Measurements from ENCODE around the gene MTNR1A. TPM values are rescaled to one million over a fixed set of nuclear protein-coding genes. Genes with fewer than 3 reads are reported as not detected.

The MTNR1A gene
- total RNA-seq, 1 experiment from 2014 or later, result not detected

DNA sequence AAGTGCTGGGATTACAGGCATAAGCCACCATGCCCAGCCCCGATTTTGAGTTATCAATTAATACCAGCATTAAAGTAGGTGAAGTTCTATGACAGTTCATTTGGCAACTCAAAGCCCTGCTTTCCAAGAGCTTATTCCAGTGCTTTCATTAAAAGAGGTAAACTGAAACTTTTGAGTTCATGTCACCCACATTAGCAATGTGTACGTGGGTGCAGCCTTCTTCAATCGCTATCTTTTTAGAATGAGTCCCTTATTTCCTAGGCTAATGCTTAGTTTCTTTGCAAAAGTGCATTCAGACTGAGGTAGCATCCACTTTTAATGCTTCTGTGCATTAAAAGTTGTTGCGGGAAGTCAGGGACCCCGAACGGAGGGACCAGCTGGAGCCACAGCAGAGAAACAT lies 26.1 kb upstream of the MTNR1A start:
- no peaks in the 10 kb centered on the region for H3K27me3 ChIP-seq (replicated peaks; ENCODE audit: control insufficient read depth, insufficient read depth, low read length)
- intact Hi-C loops (cut with micrococcal nuclease; ENCODE audit: unreplicated experiment), result no loop called here
- no peaks in the 10 kb centered on the region for H3K4me1 ChIP-seq
- no peak overlapping the region for H3K27ac Mint-ChIP-seq (ENCODE audit: unreplicated experiment)
- POLR2A ChIA-PET, result no interaction called here
- DNase-seq, result no peak
- TF ChIP-seq, protein P1, sequence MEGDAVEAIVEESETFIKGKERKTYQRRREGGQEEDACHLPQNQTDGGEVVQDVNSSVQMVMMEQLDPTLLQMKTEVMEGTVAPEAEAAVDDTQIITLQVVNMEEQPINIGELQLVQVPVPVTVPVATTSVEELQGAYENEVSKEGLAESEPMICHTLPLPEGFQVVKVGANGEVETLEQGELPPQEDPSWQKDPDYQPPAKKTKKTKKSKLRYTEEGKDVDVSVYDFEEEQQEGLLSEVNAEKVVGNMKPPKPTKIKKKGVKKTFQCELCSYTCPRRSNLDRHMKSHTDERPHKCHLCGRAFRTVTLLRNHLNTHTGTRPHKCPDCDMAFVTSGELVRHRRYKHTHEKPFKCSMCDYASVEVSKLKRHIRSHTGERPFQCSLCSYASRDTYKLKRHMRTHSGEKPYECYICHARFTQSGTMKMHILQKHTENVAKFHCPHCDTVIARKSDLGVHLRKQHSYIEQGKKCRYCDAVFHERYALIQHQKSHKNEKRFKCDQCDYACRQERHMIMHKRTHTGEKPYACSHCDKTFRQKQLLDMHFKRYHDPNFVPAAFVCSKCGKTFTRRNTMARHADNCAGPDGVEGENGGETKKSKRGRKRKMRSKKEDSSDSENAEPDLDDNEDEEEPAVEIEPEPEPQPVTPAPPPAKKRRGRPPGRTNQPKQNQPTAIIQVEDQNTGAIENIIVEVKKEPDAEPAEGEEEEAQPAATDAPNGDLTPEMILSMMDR (IDR thresholded peaks at IDR 0.05; ENCODE audit: insufficient read depth in 1 of 2, low read depth in 1 of 2, low read length in 1 of 2, severe bottlenecking in 1 of 2, unreplicated experiment in 1 of 2), result no peak
- H3K4me3 ChIP-seq (ENCODE audit: low read depth, low read length), result no peak overlapping the region
- no TSS peak for BruUV-seq (replicated peaks)
- H3K36me3 ChIP-seq (ENCODE audit: control insufficient read depth, insufficient read depth, low read length), result 0 out of 2 replicates have a peak, but pooled peaks cover 1% of the 10 kb centered on the region
- CTCF ChIA-PET, result no interaction called here
- no peaks in the 10 kb centered on the region for H3K4me1 Mint-ChIP-seq (ENCODE audit: low read depth, unreplicated experiment)
- H3K36me3 Mint-ChIP-seq (ENCODE audit: insufficient read depth, unreplicated experiment), result peaks cover 43% of the 10 kb centered on the region
- no peaks in the 10 kb centered on the region for H3K27me3 Mint-ChIP-seq (ENCODE audit: insufficient read depth, unreplicated experiment)
- H3K9me3 ChIP-seq, result no peaks in the 10 kb centered on the region
- H3K4me3 Mint-ChIP-seq (ENCODE audit: unreplicated experiment), result no peak overlapping the region
- H3K9me3 Mint-ChIP-seq (ENCODE audit: unreplicated experiment), result no peaks in the 10 kb centered on the region

DNA sequence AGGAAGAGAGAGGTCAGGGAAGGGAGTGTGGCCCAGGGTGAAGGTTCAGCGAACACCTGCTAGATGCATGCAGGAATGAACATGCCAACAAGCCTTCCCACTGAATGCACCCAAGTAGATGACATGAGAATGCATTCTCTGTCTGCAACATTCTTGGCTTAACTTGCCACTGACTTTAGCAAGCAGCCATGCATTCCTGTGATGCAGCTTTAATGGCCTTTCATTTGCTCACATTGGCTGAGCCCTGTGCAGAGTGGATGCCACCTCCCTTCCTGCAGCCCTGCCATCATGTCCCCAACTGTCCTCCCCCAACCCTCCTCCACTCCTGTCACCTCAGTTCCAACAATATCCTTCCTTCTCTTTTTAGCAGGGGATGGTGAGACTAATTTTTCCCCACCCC lies 25.3 kb upstream of the MTNR1A start:
- CTCF ChIA-PET, result no interaction called here
- H3K36me3 Mint-ChIP-seq (ENCODE audit: insufficient read depth, unreplicated experiment), result peaks cover 41% of the 10 kb centered on the region

DNA sequence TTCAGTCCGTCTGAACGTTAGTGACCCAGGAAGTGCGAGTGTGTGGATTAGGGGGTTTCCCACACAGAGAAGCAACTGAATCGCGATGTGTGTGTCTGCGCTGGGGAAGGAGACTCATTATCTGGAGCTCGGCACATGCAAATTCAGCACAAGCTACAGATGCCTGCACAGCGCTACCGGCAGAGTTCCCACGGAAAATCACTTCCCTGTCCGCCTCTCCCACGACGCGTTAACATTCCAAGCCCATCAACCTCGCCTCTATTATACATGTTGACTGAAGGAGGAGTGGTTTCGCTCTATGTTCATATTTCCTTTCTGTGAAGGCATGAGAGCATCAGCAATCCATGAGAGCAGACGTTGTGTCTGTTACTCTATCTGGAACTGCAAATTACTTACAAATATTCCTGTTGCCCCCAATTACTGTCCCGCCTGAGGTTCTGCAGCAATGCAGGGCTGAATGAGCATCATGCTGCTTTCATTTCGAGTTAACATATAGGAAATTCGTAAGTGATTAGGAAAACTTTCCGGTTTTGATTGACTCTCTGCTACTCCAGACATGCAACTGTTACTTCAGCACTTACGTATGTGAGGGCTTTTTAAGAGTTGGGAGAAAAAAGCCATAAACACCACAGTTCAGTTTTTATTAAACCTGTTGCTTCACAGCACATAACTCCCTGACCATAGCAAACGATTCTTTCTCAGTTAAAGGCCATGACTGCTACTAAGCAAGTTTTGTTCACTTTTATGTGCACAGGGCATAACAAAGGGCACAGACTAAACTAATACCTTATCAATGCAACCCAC lies 15.0 kb upstream of the MTNR1A start:
- Histone ChIP-seq H3K4me3 (ENCODE audit: low read depth, low read length) (no peak overlapping the region), H3K27me3 (replicated peaks; ENCODE audit: control insufficient read depth, insufficient read depth, low read length) (no peaks in the 10 kb centered on the region), H3K36me3 (ENCODE audit: control insufficient read depth, insufficient read depth, low read length) (no peaks in the 10 kb centered on the region), H3K4me1 (no peaks in the 10 kb centered on the region), H3K9me3 (no peaks in the 10 kb centered on the region)
- H3K4me1 Mint-ChIP-seq (ENCODE audit: low read depth, unreplicated experiment), result peaks cover 8% of the 10 kb centered on the region
- BruUV-seq (replicated peaks), result no TSS peak
- no peaks in the 10 kb centered on the region for H3K9me3 Mint-ChIP-seq (ENCODE audit: unreplicated experiment)
- TF ChIP-seq, protein P1 (IDR thresholded peaks at IDR 0.05; ENCODE audit: insufficient read depth in 1 of 2, low read depth in 1 of 2, low read length in 1 of 2, severe bottlenecking in 1 of 2, unreplicated experiment in 1 of 2), result no peak
- no peak overlapping the region for H3K4me3 Mint-ChIP-seq (ENCODE audit: unreplicated experiment)
- H3K27ac Mint-ChIP-seq (ENCODE audit: unreplicated experiment), result peak overlapping the region; percentile 32
- CTCF ChIA-PET, result no interaction called here
- H3K27me3 Mint-ChIP-seq (ENCODE audit: insufficient read depth, unreplicated experiment), result peaks cover 4% of the 10 kb centered on the region
- intact Hi-C loops (cut with micrococcal nuclease; ENCODE audit: unreplicated experiment), result no loop called here
- no peak for DNase-seq
- POLR2A ChIA-PET, result no interaction called here
- H3K36me3 Mint-ChIP-seq (ENCODE audit: insufficient read depth, unreplicated experiment), result peaks cover 5% of the 10 kb centered on the region

More for the DNA sequence above, 25.3 kb upstream of the MTNR1A start:
- Histone ChIP-seq H3K9me3 (no peaks in the 10 kb centered on the region), H3K4me3 (ENCODE audit: low read depth, low read length) (no peak overlapping the region), H3K27me3 (replicated peaks; ENCODE audit: control insufficient read depth, insufficient read depth, low read length) (no peaks in the 10 kb centered on the region), H3K36me3 (ENCODE audit: control insufficient read depth, insufficient read depth, low read length) (0 out of 2 replicates have a peak, but pooled peaks cover 1% of the 10 kb centered on the region), H3K4me1 (no peaks in the 10 kb centered on the region)
- intact Hi-C loops (cut with micrococcal nuclease; ENCODE audit: unreplicated experiment), result no loop called here
- TF ChIP-seq, protein P1 (IDR thresholded peaks at IDR 0.05; ENCODE audit: insufficient read depth in 1 of 2, low read depth in 1 of 2, low read length in 1 of 2, severe bottlenecking in 1 of 2, unreplicated experiment in 1 of 2), result no peak
- Mint-ChIP-seq H3K4me1 (ENCODE audit: low read depth, unreplicated experiment) (no peaks in the 10 kb centered on the region), H3K9me3 (ENCODE audit: unreplicated experiment) (no peaks in the 10 kb centered on the region), H3K27me3 (ENCODE audit: insufficient read depth, unreplicated experiment) (no peaks in the 10 kb centered on the region), H3K27ac (ENCODE audit: unreplicated experiment) (no peak overlapping the region), H3K4me3 (ENCODE audit: unreplicated experiment) (no peak overlapping the region)
- no peak for DNase-seq
- POLR2A ChIA-PET, result no interaction called here
- no TSS peak for BruUV-seq (replicated peaks)

Data from Caco-2 (cell line).